A549 (cell line): ENCODE measurements around the gene RNF10. TPM values are rescaled to one million over a fixed set of nuclear protein-coding genes. Genes with fewer than 3 reads are reported as not detected.
"Not testable (repeated sequence)": the region's sequence is repeated elsewhere in the genome, so short reads cannot be mapped to it uniquely, and the experiment has no call there.

Experiments used
- ATAC-seq, 2 experiments: fragments of 200-7000 bp in 1 of 2; fragments of >200 bp in 1 of 2; cut with Nextera tagmentation in 1 of 2; cut with Tn5 transposase in 1 of 2; 3 replicates each; pipeline versions ENCODE4 v1.8.0 to v1.9.1; 2018 to 2020; ENCODE audit warnings: mild to moderate bottlenecking in 1 of 2, moderate library complexity in 1 of 2
- CTCF ChIA-PET: fragments of 300-600 bp; sonication (Branson Sonifier 250); formaldehyde crosslinking; extraction: SDS; loops from one replicate; lab custom pipeline; 2021; ENCODE audit warnings: antibody characterized with exemption, inconsistent platforms; lab: Yijun Ruan, JAX
- POLR2A ChIA-PET: fragments of 350-600 bp; formaldehyde crosslinking; extraction: SDS; loops from one replicate; lab custom pipeline; 2021; ENCODE audit warnings: antibody characterized with exemption, inconsistent platforms; lab: Yijun Ruan, JAX
- DNase-seq, 2 experiments: peaks; one replicate each; pipeline versions ENCODE4 v3.0.0 to v3.0.0-alpha.2; 2011 to 2016; ENCODE audit warnings: low read depth in 1 of 2, low spot score in 1 of 2
- FAIRE-seq: peaks from 2 replicates; lab custom pipeline; 2011; peaks lifted over from hg19 to GRCh38; lab: Jason Lieb, UNC
- H3K27ac ChIP-seq, 2 experiments: fragments of >200 bp; sonication (Bioruptor Twin); formaldehyde crosslinking; 3 replicates each; pipeline ENCODE4 v1.5.1; 2016 to 2017
- H3K4me1 ChIP-seq: fragments of >200 bp; sonication (Bioruptor Twin); formaldehyde crosslinking; 3 replicates; pipeline ENCODE4 v1.6.1; 2016
- H3K4me2 ChIP-seq: fragments of >200 bp; sonication (Bioruptor Twin); formaldehyde crosslinking; 3 replicates; pipeline ENCODE4 v1.6.1; 2016
- H3K4me3 ChIP-seq: fragments of >200 bp; sonication (Bioruptor Twin); formaldehyde crosslinking; 3 replicates; pipeline ENCODE4 v1.5.1; 2016
- H3K9me3 ChIP-seq: fragments of >200 bp; sonication (Bioruptor Twin); formaldehyde crosslinking; 3 replicates; pipeline ENCODE4 v1.6.1; 2016
- CBX8 ChIP-seq: fragments of 200-600 bp; sonication (generic); IDR thresholded peaks from 2 replicates; pipeline ENCODE4 v1.6.1; 2016
- CHD4 ChIP-seq: fragments of 200-600 bp; sonication (generic); IDR thresholded peaks from 2 replicates; pipeline ENCODE4 v1.6.1; 2016; ENCODE audit warnings: antibody characterized with exemption, mild to moderate bottlenecking, borderline replicate concordance
- EP300 ChIP-seq, 2 experiments: fragments of >200 bp; sonication (Bioruptor Twin); formaldehyde crosslinking; IDR thresholded peaks; 2 replicates in 1 of 2; 3 replicates in 1 of 2; pipeline ENCODE4 v1.6.1; 2016 to 2017
- ESRRA ChIP-seq: fragments of 150-350 bp; IDR thresholded peaks from 2 replicates; pipeline ENCODE4 v1.6.1; 2014; ENCODE audit warnings: mild to moderate bottlenecking, low read length, borderline replicate concordance
- FOSB ChIP-seq: fragments of 250-450 bp; sonication (Bioruptor Pico); IDR thresholded peaks from 2 replicates; pipeline ENCODE4 v1.5.0; 2020; ENCODE audit warnings: mild to moderate bottlenecking, moderate library complexity
- GATA3 ChIP-seq: IDR thresholded peaks from 2 replicates; pipeline ENCODE4 v1.6.1; 2012; ENCODE audit warnings: borderline replicate concordance
- HDAC2 ChIP-seq: fragments of 200-600 bp; sonication (generic); IDR thresholded peaks from 2 replicates; pipeline ENCODE4 v1.6.1; 2016
- HMGXB4 ChIP-seq: fragments of 250-450 bp; sonication (Bioruptor Pico); IDR thresholded peaks from 2 replicates; pipeline ENCODE4 v1.5.0; 2021; ENCODE audit warnings: mild to moderate bottlenecking, moderate library complexity, borderline replicate concordance
- HOXA7 ChIP-seq: fragments of 250-450 bp; sonication (Bioruptor Pico); IDR thresholded peaks from 2 replicates; pipeline ENCODE4 v1.5.0; 2020; ENCODE audit warnings: mild to moderate bottlenecking, moderate library complexity
- HOXB5 ChIP-seq: fragments of 250-450 bp; sonication (Bioruptor Pico); IDR thresholded peaks from 2 replicates; pipeline ENCODE4 v1.5.0; 2020; ENCODE audit warnings: mild to moderate bottlenecking, moderate library complexity
- JUN ChIP-seq, 2 experiments: fragments of >200 bp; sonication (Bioruptor Twin); formaldehyde crosslinking; IDR thresholded peaks; 2 replicates in 1 of 2; 3 replicates in 1 of 2; pipeline ENCODE4 v1.6.1; 2016 to 2017
- KDM5A ChIP-seq: fragments of 200-600 bp; sonication (generic); IDR thresholded peaks from 2 replicates; pipeline ENCODE4 v1.6.1; 2016; ENCODE audit warnings: antibody characterized with exemption, mild to moderate bottlenecking
- NFE2L2 ChIP-seq: fragments of 150-350 bp; conservative IDR thresholded peaks from 2 replicates; pipeline ENCODE4 v1.6.1; 2014; ENCODE audit warnings: low read length
- POLR2AphosphoS2 ChIP-seq: conservative IDR thresholded peaks from 2 replicates; pipeline ENCODE4 v1.6.1; 2012; ENCODE audit warnings: low read length, improper control_type of control experiment, inconsistent platforms
- TFCP2L1 ChIP-seq: fragments of 250-450 bp; sonication (Bioruptor Pico); IDR thresholded peaks from 2 replicates; pipeline ENCODE4 v1.5.0; 2021; ENCODE audit warnings: mild to moderate bottlenecking
- TP53 ChIP-seq: fragments of 250-450 bp; sonication (Bioruptor Pico); IDR thresholded peaks from 2 replicates; pipeline ENCODE4 v1.5.0; 2021; ENCODE audit warnings: mild to moderate bottlenecking, moderate library complexity
- ZC3H11A ChIP-seq: fragments of 450-650 bp; IDR thresholded peaks from 2 replicates; pipeline ENCODE4 v1.6.1; 2014; ENCODE audit warnings: antibody characterized with exemption, mild to moderate bottlenecking
- WGBS: methylation state at CpG from one replicate; pipeline ENCODE4 v1.1.6; 2017; ENCODE audit errors: missing lambda C conversion rate; 5-methylcytosine and 5-hydroxymethylcytosine counted together
- polyA plus RNA-seq, 4 experiments: library from polyadenylated mRNA; depleted of rRNA in 3 of 4; stranded (reverse); fragments of >200 nt; fragmentation: RNase III in 1 of 4; extraction: RNeasy Plus Mini Kit Qiagen cat#74134 plus additional on column Dnase treatment in 1 of 4; gene quantifications; 2 replicates in 3 of 4; 3 replicates in 1 of 4; pipeline ENCODE4 v1.2.3, GENCODE V29; 2011 to 2017
- TF ChIP-seq, protein P1 (sequence below): IDR thresholded peaks from 2 replicates; pipeline ENCODE4 v1.6.1; 2012
- TF ChIP-seq, protein P2 (sequence below): fragments of >200 bp; sonication (Bioruptor Twin); formaldehyde crosslinking; IDR thresholded peaks from 3 replicates; pipeline ENCODE4 v1.5.1; 2016

RNF10 gene
- polyA plus RNA-seq, 2 of the 4 experiments (the other 2 are of a cell fraction) = 87.0 to 118 TPM

GRCh38 chr12:120599672-120600552 is 65.8 kb downstream of the RNF10 start:
- ATAC-seq (peak in 1 of 2 experiments; percentile 30; a peak in 2 of 6 replicates), FAIRE-seq (no peak), DNase-seq (no peak)
- H3K4me2 ChIP-seq = peak overlapping the region; percentile 43; the same call in 1 of the 3 replicates
- no peak overlapping the region; a peak in 2 of 6 replicates for H3K27ac ChIP-seq
- no peaks in the 10 kb centered on the region for H3K9me3 ChIP-seq
- 86% methylated on average over 23 of the region's 23 CpGs for WGBS
- H3K4me1 ChIP-seq = peaks cover 17% of the 10 kb centered on the region
- TF ChIP-seq EP300 (IDR thresholded peaks at IDR 0.05) = no peak
- TF ChIP-seq HDAC2 = no peak
- TF ChIP-seq TP53 = no peak
- TF ChIP-seq GATA3 = no peak
- no peak for TF ChIP-seq CBX8
- TF ChIP-seq HMGXB4 = no peak
- CTCF ChIA-PET = interaction anchor here (0.9 to 2.3 kb wide), 8 partner anchors 12 to 372 kb away, joined by 3 to 9 read pairs (median 4); no protein-coding TSS in a partner anchor
- no peak overlapping the region for H3K4me3 ChIP-seq
- POLR2A ChIA-PET = interaction anchor here (0.6 kb wide), 1 partner anchor 233 kb away, joined by 4 read pairs; no protein-coding TSS in a partner anchor

DNA sequence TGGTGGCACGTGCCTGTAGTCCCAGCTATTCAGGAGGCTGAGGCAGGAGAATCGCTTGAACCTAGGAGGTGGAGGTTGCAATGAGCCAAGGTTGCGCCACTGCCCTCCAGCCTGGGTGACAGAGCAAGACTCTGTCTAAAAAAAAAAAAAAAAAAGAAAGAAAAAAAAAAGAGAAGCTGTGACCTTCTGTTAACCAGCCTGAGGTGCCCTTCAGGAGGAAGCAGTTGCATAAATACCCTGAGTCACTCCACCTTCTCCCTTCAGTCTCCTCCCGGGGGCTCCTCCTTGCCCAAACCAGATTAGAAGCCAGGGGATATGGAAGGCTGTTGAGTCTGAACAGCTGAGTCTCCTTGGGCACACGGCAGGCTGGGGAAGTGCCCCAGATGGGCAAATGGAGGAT is 68.3 kb downstream of the RNF10 start:
- ChIA-PET CTCF (interaction anchor here (0.6 to 2.8 kb wide), 6 partner anchors 19 to 824 kb away, joined by 3 to 7 read pairs (median 6); no protein-coding TSS in a partner anchor), POLR2A (interaction anchor here (0.8 kb wide), 1 partner anchor 376 kb away, joined by 3 read pairs; the partner anchor contains the start of gene HNF1A)
- H3K4me1 ChIP-seq = peaks cover 17% of the 10 kb centered on the region
- peak overlapping the region; percentile 27; the same call in 1 of the 3 replicates for H3K4me2 ChIP-seq
- H3K4me3 ChIP-seq, H3K9me3 ChIP-seq, FAIRE-seq, DNase-seq: not testable (repeated sequence)
- ATAC-seq = peak; percentile 58 to 61; a peak in 4 of 6 replicates
- TF ChIP-seq ESRRA = 0 out of 2 replicates have a peak, but pooled peaks have one; percentile 16
- H3K27ac ChIP-seq = 0 out of 6 replicates have a peak overlapping the region, but pooled peaks of 1 of the 2 experiments have one; percentile 29
- WGBS = 60% methylated on average over 5 of the region's 5 CpGs

DNA sequence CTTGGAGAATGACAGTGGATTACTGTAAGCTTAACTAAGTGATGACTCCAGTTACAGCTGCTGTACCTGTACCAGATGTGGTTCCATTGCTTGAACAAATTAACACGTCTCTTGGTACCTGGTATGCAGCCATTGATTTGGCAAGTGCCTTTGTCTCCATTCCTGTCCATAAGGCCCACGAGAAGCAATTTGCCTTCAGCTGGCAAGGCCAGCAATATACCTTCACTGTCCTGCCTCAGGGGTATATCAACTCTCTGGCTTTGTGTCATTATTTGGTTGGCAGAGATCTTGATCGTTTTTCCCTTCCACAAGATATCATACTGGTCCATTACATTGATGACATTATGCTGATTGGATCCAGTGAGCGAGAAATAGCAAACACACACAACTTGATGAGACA is 76.4 kb downstream of the RNF10 start:
- TF ChIP-seq NFE2L2 (no peak), TFCP2L1 (CRISPR knock-in tag) (no peak), HOXB5 (CRISPR knock-in tag) (no peak), ESRRA (no peak)
- TF ChIP-seq, protein P1, sequence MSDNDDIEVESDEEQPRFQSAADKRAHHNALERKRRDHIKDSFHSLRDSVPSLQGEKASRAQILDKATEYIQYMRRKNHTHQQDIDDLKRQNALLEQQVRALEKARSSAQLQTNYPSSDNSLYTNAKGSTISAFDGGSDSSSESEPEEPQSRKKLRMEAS = no peak
- H3K27ac ChIP-seq = no peak overlapping the region
- WGBS = 25% methylated on average over 4 of the region's 4 CpGs
- ChIA-PET CTCF (interaction anchor here (1.2 to 2.3 kb wide), 2 partner anchors 28 to 38 kb away, joined by 3 to 5 read pairs; no protein-coding TSS in a partner anchor), POLR2A (no interaction called here)
- FAIRE-seq = no peak
- H3K4me3 ChIP-seq = no peak overlapping the region
- no peak overlapping the region for H3K4me2 ChIP-seq
- ATAC-seq = no peak
- no peaks in the 10 kb centered on the region for H3K9me3 ChIP-seq
- no peaks in the 10 kb centered on the region for H3K4me1 ChIP-seq
- DNase-seq = no peak

DNA sequence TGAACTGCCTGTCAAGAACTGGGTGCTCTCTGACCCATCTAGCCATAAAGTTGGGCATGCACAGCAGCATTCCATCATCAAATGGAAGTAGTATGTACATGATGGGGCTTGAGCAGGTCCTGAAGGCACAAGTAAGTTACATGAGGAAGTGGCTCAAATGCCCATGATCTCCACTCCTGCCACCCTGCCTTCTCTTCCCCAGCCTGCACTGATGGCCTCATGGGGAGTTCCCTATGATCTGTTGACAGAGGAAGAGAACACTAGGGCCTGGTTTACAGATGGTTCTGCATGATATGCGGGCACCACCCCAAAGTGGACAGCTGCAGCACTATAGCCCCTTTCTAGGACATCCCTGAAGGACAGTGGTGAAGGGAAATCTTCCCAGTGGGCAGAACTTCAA is 77.4 kb downstream of the RNF10 start:
- H3K4me1 ChIP-seq, POLR2A ChIA-PET, H3K4me3 ChIP-seq, H3K4me2 ChIP-seq, ATAC-seq, FAIRE-seq, H3K27ac ChIP-seq, H3K9me3 ChIP-seq, DNase-seq: not testable (repeated sequence)
- CTCF ChIA-PET = interaction anchor here (1.7 to 2.3 kb wide), 2 partner anchors 29 to 37 kb away, joined by 4 to 5 read pairs; no protein-coding TSS in a partner anchor
- 22% methylated on average over 1 of the region's 1 CpG for WGBS

- H3K4me2 ChIP-seq = no peak overlapping the region
- H3K4me3 ChIP-seq = no peak overlapping the region
- no peaks in the 10 kb centered on the region for H3K9me3 ChIP-seq
- POLR2A ChIA-PET = no interaction called here
- CTCF ChIA-PET = interaction anchor here (0.5 to 1.3 kb wide), 2 partner anchors 34 to 542 kb away, joined by 3 to 5 read pairs; no protein-coding TSS in a partner anchor
- no peaks in the 10 kb centered on the region for H3K4me1 ChIP-seq
- no peak overlapping the region for H3K27ac ChIP-seq
- no peak for FAIRE-seq
- no peak for ATAC-seq
- no peak for DNase-seq
- TF ChIP-seq, protein P2, sequence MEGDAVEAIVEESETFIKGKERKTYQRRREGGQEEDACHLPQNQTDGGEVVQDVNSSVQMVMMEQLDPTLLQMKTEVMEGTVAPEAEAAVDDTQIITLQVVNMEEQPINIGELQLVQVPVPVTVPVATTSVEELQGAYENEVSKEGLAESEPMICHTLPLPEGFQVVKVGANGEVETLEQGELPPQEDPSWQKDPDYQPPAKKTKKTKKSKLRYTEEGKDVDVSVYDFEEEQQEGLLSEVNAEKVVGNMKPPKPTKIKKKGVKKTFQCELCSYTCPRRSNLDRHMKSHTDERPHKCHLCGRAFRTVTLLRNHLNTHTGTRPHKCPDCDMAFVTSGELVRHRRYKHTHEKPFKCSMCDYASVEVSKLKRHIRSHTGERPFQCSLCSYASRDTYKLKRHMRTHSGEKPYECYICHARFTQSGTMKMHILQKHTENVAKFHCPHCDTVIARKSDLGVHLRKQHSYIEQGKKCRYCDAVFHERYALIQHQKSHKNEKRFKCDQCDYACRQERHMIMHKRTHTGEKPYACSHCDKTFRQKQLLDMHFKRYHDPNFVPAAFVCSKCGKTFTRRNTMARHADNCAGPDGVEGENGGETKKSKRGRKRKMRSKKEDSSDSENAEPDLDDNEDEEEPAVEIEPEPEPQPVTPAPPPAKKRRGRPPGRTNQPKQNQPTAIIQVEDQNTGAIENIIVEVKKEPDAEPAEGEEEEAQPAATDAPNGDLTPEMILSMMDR = no peak
- no peak for TF ChIP-seq GATA3
- no peak for TF ChIP-seq JUN (IDR thresholded peaks at IDR 0.05)
- TF ChIP-seq KDM5A = no peak
- no peak for TF ChIP-seq CHD4
- TF ChIP-seq HOXA7 = no peak
- TF ChIP-seq NFE2L2 = no peak
- no peak for TF ChIP-seq POLR2AphosphoS2
- TF ChIP-seq ZC3H11A = no peak
- no peak for TF ChIP-seq FOSB
- no peak for TF ChIP-seq EP300 (IDR thresholded peaks at IDR 0.05)
These were observed 80.7 kb downstream of the RNF10 start for GRCh38 chr12:120614848-120615247.
